ENCODE results near the gene C1QTNF8. TPM values are rescaled to one million over a fixed set of nuclear protein-coding genes. Genes with fewer than 3 reads are reported as not detected.
"Not testable (repeated sequence)": the region's sequence is repeated elsewhere in the genome, so short reads cannot be mapped to it uniquely, and the experiment has no call there.

C1QTNF8 gene
- polyA plus RNA-seq, 1 donor, result not detected

GRCh38 chr16:1093284-1094123, 2.5 kb downstream of the C1QTNF8 start:
- no peak for DNase-seq

DNA sequence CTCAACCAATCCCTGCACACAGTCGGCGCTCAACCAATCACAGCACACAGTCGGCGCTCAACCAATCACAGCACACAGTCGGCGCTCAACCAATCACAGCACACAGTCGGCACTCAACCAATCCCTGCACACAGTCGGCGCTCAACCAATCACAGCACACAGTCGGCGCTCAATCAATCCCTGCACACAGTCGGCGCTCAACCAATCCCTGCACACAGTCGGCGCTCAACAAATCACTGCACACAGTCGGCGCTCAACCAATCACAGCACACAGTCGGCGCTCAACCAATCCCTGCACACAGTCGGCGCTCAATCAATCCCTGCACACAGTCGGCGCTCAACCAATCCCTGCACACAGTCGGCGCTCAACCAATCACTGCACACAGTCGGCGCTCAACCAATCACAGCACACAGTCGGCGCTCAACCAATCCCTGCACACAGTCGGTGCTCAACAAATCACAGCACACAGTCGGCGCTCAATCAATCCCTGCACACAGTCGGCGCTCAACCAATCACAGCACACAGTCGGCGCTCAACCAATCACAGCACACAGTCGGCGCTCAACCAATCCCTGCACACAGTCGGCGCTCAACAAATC, 3.3 kb downstream of the C1QTNF8 start:
- DNase-seq, result not testable (repeated sequence)

DNA sequence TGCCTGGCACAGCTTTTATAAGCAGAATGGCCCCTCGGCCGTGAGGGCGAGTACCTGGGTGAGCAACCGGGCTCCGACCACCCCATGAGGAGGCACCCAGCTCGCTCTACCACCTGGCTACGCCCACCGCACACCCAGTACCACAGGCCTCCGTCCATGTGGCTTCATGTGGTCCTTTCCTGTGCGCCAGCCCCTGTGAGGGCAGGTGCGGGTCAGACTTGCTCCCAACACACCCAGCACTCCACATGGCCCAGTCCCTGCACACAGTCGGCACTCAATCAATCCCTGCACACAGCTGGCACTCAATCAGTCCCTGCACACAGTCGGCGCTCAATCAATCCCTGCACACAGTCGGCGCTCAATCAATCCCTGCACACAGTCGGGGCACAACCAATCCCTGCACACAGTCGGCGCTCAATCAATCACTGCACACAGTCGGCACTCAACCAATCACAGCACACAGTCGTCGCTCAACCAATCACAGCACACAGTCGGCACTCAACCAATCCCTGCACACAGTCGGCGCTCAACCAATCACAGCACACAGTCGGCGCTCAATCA, 4.0 kb downstream of the C1QTNF8 start:
- no peak for DNase-seq

GRCh38 chr16:1090620-1091587, 5.1 kb downstream of the C1QTNF8 start:
- peak; percentile 81 for DNase-seq

- no peak for DNase-seq
These were observed 6.0 kb downstream of the C1QTNF8 start for GRCh38 chr16:1089822-1090619.

GRCh38 chr16:1089439-1089821, 6.6 kb downstream of the C1QTNF8 start:
- DNase-seq, result no peak

DNA sequence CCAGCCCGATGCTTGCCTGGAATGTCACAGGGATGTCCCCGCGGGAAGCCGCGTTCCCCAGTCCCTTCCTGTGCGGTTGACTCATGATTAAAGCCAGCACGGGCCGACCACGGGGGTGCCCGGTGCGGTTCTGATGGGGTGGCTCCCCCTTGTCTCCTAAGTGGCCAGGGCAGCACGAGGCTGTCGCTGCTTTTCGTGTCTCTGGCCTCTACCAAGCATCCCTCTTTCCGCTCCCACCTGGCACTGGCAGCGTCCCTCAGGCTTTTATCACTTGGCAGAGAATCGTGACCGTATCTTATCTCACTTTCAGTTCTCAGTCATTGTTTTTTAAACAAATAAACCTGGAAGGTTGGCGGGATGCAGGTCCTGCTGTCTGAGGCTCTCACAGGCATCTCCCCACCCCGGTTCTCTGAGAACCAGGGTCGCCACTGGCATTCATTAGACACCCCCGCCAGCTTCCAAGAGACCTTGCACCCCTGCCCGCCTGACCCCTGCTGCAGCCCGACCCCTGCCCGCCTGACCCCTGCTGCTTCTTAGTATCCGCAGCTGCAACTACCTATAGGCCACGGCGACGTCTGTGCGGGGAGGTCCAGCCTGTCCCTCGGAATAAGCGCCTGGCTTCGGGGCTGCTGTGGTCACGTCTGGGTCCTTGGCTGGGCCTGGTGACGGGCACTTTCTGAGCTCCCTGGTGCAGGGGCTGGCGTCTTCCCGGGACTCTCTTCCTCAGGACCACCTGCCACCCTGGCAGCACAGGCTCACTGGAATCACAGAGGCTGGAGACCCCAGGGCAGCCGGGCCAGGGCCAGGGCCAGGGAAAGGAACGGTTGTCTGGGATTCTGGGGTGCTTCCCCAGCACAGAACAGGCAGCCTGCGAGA, 7.5 kb downstream of the C1QTNF8 start:
- no peak for DNase-seq

- not testable (repeated sequence) for DNase-seq
These were observed 9.6 kb downstream of the C1QTNF8 start for GRCh38 chr16:1086443-1086842.

DNA sequence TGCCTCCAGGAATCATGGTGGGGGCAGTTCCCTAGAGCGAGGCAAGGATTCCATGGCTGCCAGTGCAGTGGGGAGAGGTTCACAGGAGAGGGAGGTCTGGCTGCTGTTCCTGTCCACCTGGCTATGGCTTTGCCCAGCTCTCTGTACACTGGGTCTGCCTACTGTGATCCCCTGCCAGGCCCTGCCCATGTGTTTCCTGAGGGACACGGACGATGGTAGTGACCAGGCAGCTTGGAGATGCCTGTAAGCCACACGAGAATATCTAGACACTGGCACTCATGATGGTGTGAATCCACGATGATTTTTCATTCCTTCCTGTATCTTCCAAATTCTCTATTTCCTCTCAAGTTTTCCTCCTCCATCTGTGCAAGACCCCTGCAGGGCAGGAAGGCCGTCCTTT, 11.1 kb downstream of the C1QTNF8 start:
- no peak for DNase-seq

- peak; percentile 68 for DNase-seq
These were observed 12.9 kb downstream of the C1QTNF8 start for GRCh38 chr16:1082952-1083675.

DNA sequence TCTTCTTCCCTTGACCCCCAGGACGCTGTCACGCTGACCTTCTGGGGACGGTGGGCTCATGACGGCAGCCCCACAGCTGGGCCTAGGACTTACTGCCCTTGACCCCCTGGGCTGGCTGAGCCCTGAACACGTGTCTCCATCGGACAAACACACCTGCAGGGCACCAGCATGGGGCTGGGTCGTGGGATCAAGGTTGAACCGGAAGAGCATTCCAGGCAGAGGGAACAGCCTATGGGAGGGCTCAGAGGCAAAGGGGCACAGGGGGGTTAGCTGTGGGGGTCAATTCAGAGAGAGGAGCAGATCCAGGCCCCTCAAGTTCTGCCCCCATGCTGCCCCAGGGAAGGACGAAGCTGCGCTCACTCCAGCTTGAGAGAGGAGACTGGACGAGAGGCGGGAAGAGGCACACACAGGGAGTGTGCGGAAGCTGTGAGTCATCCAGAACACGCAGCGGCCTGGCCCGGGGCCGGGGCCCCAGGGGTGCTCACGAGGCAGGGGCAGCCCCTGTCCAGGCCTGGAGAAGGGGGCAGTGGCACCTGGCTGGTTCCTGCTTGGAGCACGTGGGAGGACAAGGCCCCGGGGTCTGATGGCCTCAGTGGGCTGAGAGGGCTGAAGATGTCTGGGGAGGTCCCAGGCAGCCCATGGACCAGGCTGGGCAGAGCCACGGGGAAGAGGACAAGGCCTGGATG, 13.6 kb downstream of the C1QTNF8 start:
- DNase-seq, result no peak

DNA sequence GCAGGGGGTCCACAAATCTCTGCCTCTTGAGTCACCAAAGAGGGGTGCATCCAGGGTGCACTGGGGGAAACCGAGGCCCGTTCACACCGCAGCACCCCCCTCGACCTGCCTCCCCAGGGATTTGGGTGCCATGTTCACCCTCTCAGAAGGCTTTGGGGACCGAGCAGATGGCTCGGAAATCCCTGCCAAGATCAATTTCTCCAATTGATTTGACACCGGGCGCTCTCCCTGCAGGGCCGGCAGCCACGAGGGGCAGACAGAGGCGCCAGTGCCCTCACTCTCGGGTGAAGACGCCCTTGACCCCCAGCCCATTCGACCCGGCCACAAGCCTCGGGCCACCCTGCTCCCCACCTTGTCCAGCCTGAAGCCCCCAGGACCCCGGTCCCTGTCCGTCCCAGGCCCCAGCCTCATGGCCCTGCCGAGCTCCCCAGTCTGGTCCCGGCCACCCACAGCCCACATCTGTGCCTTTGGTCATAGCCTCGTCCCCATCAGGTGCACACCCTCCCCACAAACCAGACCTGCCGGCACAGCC, 14.2 kb downstream of the C1QTNF8 start:
- no peak for DNase-seq

DNA sequence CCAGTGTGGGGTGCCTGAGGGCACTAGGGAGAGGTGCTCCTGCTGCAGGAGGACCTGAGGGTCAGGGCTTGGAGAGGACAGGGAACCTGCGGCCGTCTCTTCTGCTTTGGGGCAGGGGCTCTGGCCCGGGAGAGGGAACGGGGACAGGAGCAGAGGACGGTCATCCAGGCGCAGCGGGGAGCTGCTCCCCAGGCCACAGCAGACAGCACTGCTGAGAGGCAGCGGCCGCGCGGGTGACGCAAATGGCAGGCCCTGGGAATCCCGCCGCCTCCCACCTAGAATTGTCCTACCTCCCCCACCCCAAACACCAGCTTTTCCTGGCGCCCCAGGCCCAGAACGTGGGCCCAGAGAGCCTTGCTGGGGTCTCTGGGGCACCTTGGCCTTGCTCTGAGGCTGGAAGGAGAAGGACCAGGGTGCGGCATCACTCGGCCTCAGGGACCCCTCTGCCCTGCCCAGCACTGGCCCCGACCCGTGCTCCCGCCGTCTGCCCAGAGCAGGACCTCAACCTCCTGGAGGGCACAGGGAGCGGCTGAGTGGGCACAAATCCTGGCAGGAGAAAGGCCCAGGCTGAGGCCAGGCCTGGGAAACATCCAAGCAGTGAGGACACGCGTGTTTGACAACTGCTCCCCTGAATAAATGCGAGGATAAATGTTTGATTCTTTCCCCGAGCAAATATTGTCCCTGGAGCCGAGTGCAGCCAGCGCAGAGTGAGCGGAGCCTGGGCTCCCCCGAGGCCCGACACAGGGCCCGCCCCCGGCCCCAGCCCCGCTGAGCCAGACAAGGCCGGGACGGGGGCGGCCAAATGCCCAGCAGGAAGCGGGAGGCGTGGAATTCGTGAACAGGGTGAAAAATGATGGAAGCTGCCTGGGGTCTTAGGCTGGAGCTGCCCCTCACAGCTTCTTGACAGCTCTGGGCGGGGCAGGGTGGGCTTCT, 15.0 kb downstream of the C1QTNF8 start:
- DNase-seq, result no peak

DNA sequence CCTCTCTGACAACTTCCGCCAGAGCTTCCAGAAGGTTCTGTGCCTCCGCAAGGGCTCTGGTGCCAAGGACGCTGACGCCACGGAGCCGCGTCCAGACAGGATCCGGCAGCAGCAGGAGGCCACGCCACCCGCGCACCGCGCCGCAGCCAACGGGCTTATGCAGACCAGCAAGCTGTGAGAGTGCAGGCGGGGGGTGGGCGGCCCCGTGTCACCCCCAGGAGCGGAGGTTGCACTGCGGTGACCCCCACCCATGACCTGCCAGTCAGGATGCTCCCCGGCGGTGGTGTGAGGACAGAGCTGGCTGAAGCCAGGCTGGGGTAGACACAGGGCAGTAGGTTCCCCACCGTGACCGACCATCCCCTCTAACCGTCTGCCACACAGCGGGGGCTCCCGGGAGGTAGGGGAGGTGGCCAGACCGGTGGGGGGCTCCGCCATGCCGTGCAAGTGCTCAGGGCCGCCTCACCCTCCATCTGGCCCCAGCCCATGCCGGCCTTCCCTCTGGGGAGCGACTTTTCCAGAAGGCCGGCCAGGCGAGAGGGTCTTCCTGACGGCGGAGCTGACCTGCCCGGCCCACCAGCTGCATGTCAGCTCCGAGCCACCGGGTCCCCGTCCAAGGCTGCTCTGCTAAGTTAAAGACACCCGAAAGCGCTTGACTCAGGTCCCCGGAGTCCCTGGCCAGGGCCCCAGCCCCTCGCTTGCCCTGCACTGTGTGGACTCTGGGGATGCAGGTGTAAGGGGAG, 16.1 kb downstream of the C1QTNF8 start:
- no peak for DNase-seq

- no peak for DNase-seq
These were observed 16.7 kb downstream of the C1QTNF8 start for GRCh38 chr16:1079341-1079740.

DNA sequence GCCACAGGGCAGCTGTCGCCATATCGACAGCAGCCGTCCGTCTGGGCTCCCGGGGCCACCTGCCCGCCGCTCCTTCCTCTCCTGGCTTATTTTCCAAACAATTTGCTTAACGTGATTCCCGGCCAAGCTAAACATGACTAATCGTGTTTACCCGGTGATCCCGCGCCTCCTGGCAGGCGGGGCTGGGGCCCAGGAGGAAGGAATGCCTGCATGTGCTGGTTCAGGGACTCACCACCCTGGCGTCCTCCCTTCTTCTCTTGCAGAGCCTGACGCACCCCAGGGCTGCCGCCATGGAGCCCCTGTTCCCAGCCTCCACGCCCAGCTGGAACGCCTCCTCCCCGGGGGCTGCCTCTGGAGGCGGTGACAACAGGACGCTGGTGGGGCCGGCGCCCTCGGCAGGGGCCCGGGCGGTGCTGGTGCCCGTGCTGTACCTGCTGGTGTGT, 17.4 kb downstream of the C1QTNF8 start:
- DNase-seq, result no peak

Measured in left kidney (tissue), 2 donors.